ENCODE measurements around the gene KCNE4.

Gene KCNE4

DNA sequence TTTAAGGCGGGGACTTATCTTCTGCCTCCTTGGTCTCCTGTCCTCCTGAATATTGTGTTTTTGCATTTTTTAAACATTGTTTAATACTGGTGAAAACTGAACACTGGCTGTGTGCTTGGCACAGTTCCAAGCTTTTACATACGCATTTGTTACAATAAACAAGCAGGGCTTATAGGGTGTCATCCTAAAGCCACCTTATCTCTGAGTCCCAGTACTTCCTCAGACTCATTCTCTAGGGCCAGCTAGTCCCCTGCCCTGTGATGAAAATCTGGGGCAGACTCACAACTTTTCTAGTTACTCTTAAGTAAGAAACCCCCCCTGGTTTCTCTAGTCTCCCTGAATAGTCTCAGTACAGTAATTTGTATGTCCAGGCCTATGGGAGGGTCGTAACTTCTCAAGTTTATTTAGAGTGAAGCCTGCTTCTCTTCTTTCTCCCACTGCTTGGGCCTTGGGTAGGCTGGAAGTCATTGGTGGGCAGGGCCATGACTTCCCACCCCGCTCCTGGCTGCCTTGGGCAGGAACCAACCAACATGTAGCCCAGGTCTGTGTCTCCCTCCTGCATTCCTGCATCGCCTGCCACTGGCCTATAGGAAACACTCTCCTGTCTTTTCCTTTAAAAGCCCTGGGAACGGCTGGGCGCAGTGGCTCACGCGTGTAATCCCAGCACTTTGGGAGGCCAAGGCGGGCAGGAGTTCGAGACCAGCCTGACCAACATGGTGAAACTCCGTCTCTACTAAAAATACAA, 7.7 kb upstream of the KCNE4 start:
- H3K4me2 ChIP-seq (ENCODE audit: low read depth, low read length, poor library complexity, severe bottlenecking), result peak overlapping the region; percentile 65
- H4K20me1 ChIP-seq (ENCODE audit: insufficient read depth, low read length, poor library complexity, severe bottlenecking), result no peaks in the 10 kb centered on the region
- H2AFZ ChIP-seq (ENCODE audit: low read length), result peak overlapping the region; percentile 60
- H3K9ac ChIP-seq (ENCODE audit: low read depth, low read length, poor library complexity, severe bottlenecking), result peak overlapping the region; percentile 20
- no peaks in the 10 kb centered on the region for H3K36me3 ChIP-seq (ENCODE audit: insufficient read depth, low read length)
- TF ChIP-seq, protein P1, sequence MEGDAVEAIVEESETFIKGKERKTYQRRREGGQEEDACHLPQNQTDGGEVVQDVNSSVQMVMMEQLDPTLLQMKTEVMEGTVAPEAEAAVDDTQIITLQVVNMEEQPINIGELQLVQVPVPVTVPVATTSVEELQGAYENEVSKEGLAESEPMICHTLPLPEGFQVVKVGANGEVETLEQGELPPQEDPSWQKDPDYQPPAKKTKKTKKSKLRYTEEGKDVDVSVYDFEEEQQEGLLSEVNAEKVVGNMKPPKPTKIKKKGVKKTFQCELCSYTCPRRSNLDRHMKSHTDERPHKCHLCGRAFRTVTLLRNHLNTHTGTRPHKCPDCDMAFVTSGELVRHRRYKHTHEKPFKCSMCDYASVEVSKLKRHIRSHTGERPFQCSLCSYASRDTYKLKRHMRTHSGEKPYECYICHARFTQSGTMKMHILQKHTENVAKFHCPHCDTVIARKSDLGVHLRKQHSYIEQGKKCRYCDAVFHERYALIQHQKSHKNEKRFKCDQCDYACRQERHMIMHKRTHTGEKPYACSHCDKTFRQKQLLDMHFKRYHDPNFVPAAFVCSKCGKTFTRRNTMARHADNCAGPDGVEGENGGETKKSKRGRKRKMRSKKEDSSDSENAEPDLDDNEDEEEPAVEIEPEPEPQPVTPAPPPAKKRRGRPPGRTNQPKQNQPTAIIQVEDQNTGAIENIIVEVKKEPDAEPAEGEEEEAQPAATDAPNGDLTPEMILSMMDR (conservative IDR thresholded peaks at IDR 0.05; ENCODE audit: low read length), result no peak
- TF ChIP-seq EZH2phosphoT487 (IDR thresholded peaks at IDR 0.05; ENCODE audit: borderline replicate concordance), result no peak
- H3F3A ChIP-seq (ENCODE audit: low read depth), result no peaks in the 10 kb centered on the region
- H3K4me3 ChIP-seq (ENCODE audit: low read length, poor library complexity, severe bottlenecking), result peak overlapping the region; percentile 50
- no peaks in the 10 kb centered on the region for H3K27me3 ChIP-seq (ENCODE audit: insufficient read depth, low read length, poor library complexity, severe bottlenecking)
- peaks cover 30% of the 10 kb centered on the region for H3K4me1 ChIP-seq (ENCODE audit: insufficient read depth, low read length, poor library complexity, severe bottlenecking)
- H3K9me3 ChIP-seq (ENCODE audit: insufficient read depth, low read depth, low read length), result no peaks in the 10 kb centered on the region
- no peaks in the 10 kb centered on the region for H3K79me2 ChIP-seq (ENCODE audit: insufficient read depth, low read length)
- H3K9me2 ChIP-seq (replicated peaks; ENCODE audit: low read depth, low read length), result no peaks in the 10 kb centered on the region

DNA sequence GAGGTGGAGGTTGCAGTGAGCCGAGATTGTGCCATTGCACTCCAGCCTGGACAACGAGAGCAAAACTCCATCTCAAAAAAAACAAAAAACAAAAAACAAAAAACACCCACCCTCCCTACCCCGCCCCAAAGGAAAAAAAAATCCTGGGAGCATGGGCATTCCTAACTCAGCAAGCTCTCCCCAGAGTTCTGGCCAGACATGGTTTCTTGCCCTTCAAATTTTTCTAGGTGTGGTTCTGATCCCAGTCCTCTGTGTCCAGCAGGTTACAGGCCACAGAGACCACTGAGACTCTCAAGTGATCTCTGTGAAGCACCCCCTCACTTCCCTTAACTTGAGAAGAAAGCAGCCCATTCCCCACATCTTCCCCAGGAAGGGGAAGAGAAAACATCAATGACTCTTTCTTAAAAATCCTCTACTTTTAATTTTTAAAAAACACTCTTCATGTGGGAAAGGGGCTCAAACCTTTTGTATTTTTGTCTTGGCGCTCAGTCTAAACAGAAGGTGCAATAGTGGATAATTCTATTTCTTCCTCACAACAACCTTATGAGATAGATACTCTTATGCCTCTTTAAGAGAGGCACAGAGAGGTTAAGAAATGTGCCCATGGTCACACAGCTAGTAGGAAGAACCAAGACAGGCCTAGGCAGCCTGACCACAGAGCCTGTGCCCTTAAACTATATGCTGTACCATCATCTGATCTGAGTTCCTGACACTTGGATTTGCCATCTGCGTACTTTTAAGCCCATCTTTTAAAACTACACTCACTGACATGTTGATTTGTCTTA, 6.9 kb upstream of the KCNE4 start:
- Histone ChIP-seq H3K4me1 (ENCODE audit: insufficient read depth, low read length, poor library complexity, severe bottlenecking) (peaks cover 30% of the 10 kb centered on the region), H2AFZ (ENCODE audit: low read length) (no peak overlapping the region)

GRCh38 chr2:223046470-223047040, 5.4 kb upstream of the KCNE4 start:
- H3F3A ChIP-seq (ENCODE audit: low read depth), result no peaks in the 10 kb centered on the region
- no peak for TF ChIP-seq EZH2phosphoT487 (IDR thresholded peaks at IDR 0.05; ENCODE audit: borderline replicate concordance)
- TF ChIP-seq, protein P1 (conservative IDR thresholded peaks at IDR 0.05; ENCODE audit: low read length), result no peak
- H3K36me3 ChIP-seq (ENCODE audit: insufficient read depth, low read length), result no peaks in the 10 kb centered on the region
- no peak overlapping the region for H3K4me2 ChIP-seq (ENCODE audit: low read depth, low read length, poor library complexity, severe bottlenecking)
- no peak overlapping the region for H3K9ac ChIP-seq (ENCODE audit: low read depth, low read length, poor library complexity, severe bottlenecking)
- H3K9me2 ChIP-seq (replicated peaks; ENCODE audit: low read depth, low read length), result no peaks in the 10 kb centered on the region
- H3K79me2 ChIP-seq (ENCODE audit: insufficient read depth, low read length), result no peaks in the 10 kb centered on the region
- H3K4me3 ChIP-seq (ENCODE audit: low read length, poor library complexity, severe bottlenecking), result no peak overlapping the region
- H4K20me1 ChIP-seq (ENCODE audit: insufficient read depth, low read length, poor library complexity, severe bottlenecking), result no peaks in the 10 kb centered on the region
- peaks cover 28% of the 10 kb centered on the region for H3K4me1 ChIP-seq (ENCODE audit: insufficient read depth, low read length, poor library complexity, severe bottlenecking)
- H2AFZ ChIP-seq (ENCODE audit: low read length), result no peak overlapping the region
- H3K9me3 ChIP-seq (ENCODE audit: insufficient read depth, low read depth, low read length), result no peaks in the 10 kb centered on the region
- H3K27me3 ChIP-seq (ENCODE audit: insufficient read depth, low read length, poor library complexity, severe bottlenecking), result no peaks in the 10 kb centered on the region

More for the DNA sequence above, 6.9 kb upstream of the KCNE4 start:
- Histone ChIP-seq H3K9ac (ENCODE audit: low read depth, low read length, poor library complexity, severe bottlenecking) (no peak overlapping the region), H3K9me2 (replicated peaks; ENCODE audit: low read depth, low read length) (no peaks in the 10 kb centered on the region), H3K36me3 (ENCODE audit: insufficient read depth, low read length) (no peaks in the 10 kb centered on the region), H3K4me3 (ENCODE audit: low read length, poor library complexity, severe bottlenecking) (no peak overlapping the region), H3F3A (ENCODE audit: low read depth) (no peaks in the 10 kb centered on the region), H3K79me2 (ENCODE audit: insufficient read depth, low read length) (no peaks in the 10 kb centered on the region), H3K9me3 (ENCODE audit: insufficient read depth, low read depth, low read length) (no peaks in the 10 kb centered on the region), H3K4me2 (ENCODE audit: low read depth, low read length, poor library complexity, severe bottlenecking) (no peak overlapping the region), H3K27me3 (ENCODE audit: insufficient read depth, low read length, poor library complexity, severe bottlenecking) (no peaks in the 10 kb centered on the region), H4K20me1 (ENCODE audit: insufficient read depth, low read length, poor library complexity, severe bottlenecking) (no peaks in the 10 kb centered on the region)
- TF ChIP-seq, protein P1 (conservative IDR thresholded peaks at IDR 0.05; ENCODE audit: low read length), result no peak
- no peak for TF ChIP-seq EZH2phosphoT487 (IDR thresholded peaks at IDR 0.05; ENCODE audit: borderline replicate concordance)
